Measurements from ENCODE around the gene ZNF215.

GRCh38 chr11:6882751-6883150, 43.5 kb upstream of the ZNF215 start:
- TF ChIP-seq CTCF (IDR thresholded peaks at IDR 0.05) (no peak), POLR2A (IDR thresholded peaks at IDR 0.05) (no peak)

Measured in body of pancreas (tissue), 4 donors.